ENCODE measurements around the gene PAX7. TPM values are rescaled to one million over a fixed set of nuclear protein-coding genes. Genes with fewer than 3 reads are reported as not detected.
"Not testable (repeated sequence)": the region's sequence is repeated elsewhere in the genome, so short reads cannot be mapped to it uniquely, and the experiment has no call there.

PAX7 gene
- total RNA-seq, 1 donor from 2014 or later, result not detected

GRCh38 chr1:18735224-18735997, 104.8 kb downstream of the PAX7 start:
- intact Hi-C loops (cut with DNase I), result no loop called here
- no peak for ATAC-seq
- DNase-seq (ENCODE audit: missing footprints), result no peak

DNA sequence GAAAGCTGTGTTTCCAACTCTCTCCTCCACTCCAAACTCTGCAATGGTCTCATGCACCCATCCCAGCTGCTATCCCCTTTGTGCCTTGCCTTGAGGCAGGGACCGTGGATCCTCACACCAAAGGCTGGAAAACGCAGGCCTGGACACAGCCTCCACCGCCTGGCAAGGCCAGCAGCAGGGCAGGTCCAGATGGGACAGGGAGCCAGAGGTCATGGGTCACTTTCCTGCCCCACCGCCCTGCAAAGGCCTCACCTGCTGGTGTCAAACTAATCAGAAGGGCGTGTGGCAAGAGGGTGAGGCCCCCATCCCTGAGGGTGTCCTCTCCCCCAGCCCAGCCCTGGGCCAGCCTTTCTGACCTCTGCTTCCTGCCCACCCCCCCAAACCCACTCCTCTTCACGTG, 106.3 kb downstream of the PAX7 start:
- intact Hi-C loops (cut with DNase I), result no loop called here
- no peak for ATAC-seq
- no peak for DNase-seq (ENCODE audit: missing footprints)

DNA sequence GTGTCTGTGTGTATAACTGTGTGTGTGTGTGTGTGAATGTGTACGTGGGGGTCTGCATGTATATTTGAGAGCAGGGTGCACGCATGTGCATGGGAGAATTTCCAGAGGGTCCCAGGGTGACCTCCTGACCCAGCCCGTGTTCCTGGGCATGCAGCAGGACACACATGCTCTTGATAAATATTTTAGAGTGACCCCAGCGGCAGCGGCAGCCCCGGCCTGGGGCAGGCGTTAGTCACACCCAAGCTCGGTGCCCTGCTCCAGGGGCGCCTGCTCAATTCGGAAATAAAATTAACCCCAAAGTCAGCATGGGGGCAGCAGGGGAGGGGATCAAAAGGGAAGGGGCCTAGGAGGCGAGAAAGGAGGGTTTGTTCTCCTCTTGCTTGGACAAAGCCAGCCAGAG, 107.5 kb downstream of the PAX7 start:
- intact Hi-C loops (cut with DNase I), result no loop called here
- DNase-seq (ENCODE audit: missing footprints) (no peak), ATAC-seq (no peak)

- intact Hi-C loops (cut with DNase I), result no loop called here
- DNase-seq (ENCODE audit: missing footprints), result no peak
- no peak for ATAC-seq
Measured at GRCh38 chr1:18738617-18739016, 108.0 kb downstream of the PAX7 start.

- no peak for DNase-seq (ENCODE audit: missing footprints)
- intact Hi-C loops (cut with DNase I), result no loop called here
- no peak for ATAC-seq
Measured at GRCh38 chr1:18739408-18739807, 108.8 kb downstream of the PAX7 start.

- intact Hi-C loops (cut with DNase I), result no loop called here
- ATAC-seq (no peak), DNase-seq (ENCODE audit: missing footprints) (no peak)
Measured at GRCh38 chr1:18739897-18740296, 109.3 kb downstream of the PAX7 start.

GRCh38 chr1:18740617-18741016, 110.0 kb downstream of the PAX7 start:
- ATAC-seq (no peak), DNase-seq (ENCODE audit: missing footprints) (no peak)
- intact Hi-C loops (cut with DNase I), result no loop called here

DNA sequence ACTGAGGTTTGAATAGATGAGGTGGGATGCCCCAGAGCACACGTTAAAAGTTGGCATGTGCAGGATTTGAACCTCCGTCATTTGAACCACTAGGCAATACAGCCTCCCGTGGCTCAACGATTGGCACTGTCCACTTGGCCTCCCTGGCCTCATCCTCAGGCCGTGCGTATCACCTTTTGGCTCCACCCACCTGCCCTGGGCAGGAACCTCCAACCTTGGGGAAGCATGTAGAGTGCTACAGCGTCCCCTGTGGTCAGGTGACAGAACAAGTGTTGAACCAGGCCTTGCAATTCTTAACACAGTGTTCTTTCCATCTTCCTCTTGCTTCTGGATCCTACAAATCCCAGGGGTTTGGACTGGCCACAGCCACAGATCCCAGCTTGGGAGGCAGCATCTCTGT, 112.6 kb downstream of the PAX7 start:
- DNase-seq (ENCODE audit: missing footprints) (no peak), ATAC-seq (no peak)
- intact Hi-C loops (cut with DNase I), result no loop called here

GRCh38 chr1:18744381-18744780, 113.7 kb downstream of the PAX7 start:
- ATAC-seq; intact Hi-C loops (cut with DNase I); DNase-seq (ENCODE audit: missing footprints): not testable (repeated sequence)

GRCh38 chr1:18746981-18747380, 116.3 kb downstream of the PAX7 start:
- no peak for DNase-seq (ENCODE audit: missing footprints)
- ATAC-seq, result no peak
- intact Hi-C loops (cut with DNase I), result no loop called here

DNA sequence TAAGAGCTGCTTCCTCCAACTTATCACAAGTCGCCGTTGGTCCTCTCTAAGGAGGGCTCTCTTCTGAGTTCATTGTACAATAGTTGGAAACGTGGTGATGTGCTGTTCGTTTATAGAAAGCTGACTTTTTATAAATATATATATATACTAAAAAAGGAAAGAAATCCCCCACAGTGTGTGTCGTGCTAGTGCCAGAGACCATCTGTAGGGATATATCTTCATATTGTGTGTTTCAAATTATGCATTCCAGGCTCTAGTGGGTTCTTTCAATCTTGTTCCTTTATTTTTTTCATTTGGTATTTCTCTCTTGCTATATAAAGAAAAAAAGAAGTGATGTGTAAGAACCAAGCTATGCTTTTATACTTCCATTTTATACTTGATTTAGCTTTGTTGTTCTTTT, 117.0 kb downstream of the PAX7 start:
- DNase-seq (ENCODE audit: missing footprints) (no peak), ATAC-seq (no peak)
- intact Hi-C loops (cut with DNase I), result no loop called here

DNA sequence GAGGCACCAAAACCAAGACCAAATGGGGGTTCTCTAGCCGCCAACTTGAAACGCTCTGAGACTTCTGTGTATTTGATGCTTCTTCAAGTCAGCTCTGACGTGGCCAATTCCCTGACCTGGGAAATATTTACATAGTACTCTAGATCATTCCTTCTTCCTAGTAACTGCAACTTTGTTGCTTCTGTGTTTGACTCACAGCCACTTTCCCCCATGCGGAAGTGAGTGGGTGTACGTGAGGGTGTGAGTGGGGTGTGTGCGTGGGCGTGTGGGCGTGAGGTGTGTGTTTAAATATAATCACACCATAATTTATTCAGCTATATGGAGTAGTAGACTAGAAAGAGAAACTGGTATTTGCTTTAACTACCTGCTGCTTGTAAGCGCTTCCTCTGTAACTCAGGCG, 117.8 kb downstream of the PAX7 start:
- intact Hi-C loops (cut with DNase I), result no loop called here

GRCh38 chr1:18749569-18749968, 118.9 kb downstream of the PAX7 start:
- intact Hi-C loops (cut with DNase I), result no loop called here
- no peak for ATAC-seq
- DNase-seq (ENCODE audit: missing footprints), result no peak

More for the DNA sequence above, 117.8 kb downstream of the PAX7 start:
- ATAC-seq, result no peak
- no peak for DNase-seq (ENCODE audit: missing footprints)

DNA sequence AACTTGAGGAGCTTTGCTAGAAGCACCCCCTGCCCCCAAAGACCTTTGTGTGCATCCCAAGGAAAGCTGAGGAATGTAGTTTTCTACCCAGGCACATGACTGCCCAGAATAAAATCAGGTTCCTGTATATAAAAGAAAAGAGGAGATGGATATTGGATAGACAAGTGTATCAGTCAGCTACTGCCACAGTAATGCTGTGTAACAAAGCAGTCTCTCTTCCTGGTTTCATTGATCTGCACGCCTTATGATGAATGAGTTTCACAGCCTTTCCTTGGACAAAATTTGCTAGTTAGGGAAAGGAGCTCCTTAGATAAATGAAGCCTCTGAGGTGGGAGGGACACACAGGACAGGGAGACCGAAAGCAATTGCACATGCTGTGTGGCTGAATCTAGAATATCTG, 120.0 kb downstream of the PAX7 start:
- intact Hi-C loops (cut with DNase I), result no loop called here
- no peak for DNase-seq (ENCODE audit: missing footprints)
- ATAC-seq, result no peak

- no peak for ATAC-seq
- intact Hi-C loops (cut with DNase I), result no loop called here
- DNase-seq (ENCODE audit: missing footprints), result no peak
Measured at GRCh38 chr1:18751425-18751824, 120.8 kb downstream of the PAX7 start.

- no peak for DNase-seq (ENCODE audit: missing footprints)
- ATAC-seq, result no peak
- intact Hi-C loops (cut with DNase I), result no loop called here
Measured at GRCh38 chr1:18752409-18752808, 121.8 kb downstream of the PAX7 start.

GRCh38 chr1:18760156-18760555, 129.5 kb downstream of the PAX7 start:
- intact Hi-C loops (cut with DNase I), result no loop called here
- DNase-seq (ENCODE audit: missing footprints), result no peak
- ATAC-seq, result no peak

GRCh38 chr1:18761948-18762840, 131.5 kb downstream of the PAX7 start:
- intact Hi-C loops (cut with DNase I), result no loop called here
- ATAC-seq (peak; percentile 46), DNase-seq (ENCODE audit: missing footprints) (no peak)

DNA sequence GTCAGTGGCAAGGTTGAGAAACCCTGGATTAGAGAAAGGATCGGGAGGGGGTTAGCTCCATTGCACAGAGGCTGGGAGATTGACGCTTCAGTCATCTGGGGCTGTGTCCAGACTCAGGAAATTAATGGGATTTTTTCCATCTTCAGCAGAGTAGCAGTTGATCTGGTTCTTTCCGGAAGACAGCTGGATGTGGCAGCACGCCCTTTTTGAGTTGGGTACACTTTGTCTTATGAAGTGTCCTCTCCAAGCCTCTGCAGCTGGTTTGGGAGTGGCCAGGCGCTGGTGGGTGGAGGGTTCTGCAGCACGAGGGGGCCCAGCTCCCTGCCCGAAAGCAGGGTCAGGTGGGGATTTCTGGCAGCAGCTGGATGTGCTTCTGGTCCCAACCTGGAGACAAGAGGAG, 133.7 kb downstream of the PAX7 start:
- intact Hi-C loops (cut with DNase I), result no loop called here
- no peak for DNase-seq (ENCODE audit: missing footprints)
- ATAC-seq, result no peak

GRCh38 chr1:18765725-18766124, 135.1 kb downstream of the PAX7 start:
- ATAC-seq (no peak), DNase-seq (ENCODE audit: missing footprints) (no peak)
- intact Hi-C loops (cut with DNase I), result no loop called here

All from Right ventricle myocardium inferior (tissue), 1 donor.